ENCODE data around the gene ATG4D. TPM values are rescaled to one million over a fixed set of nuclear protein-coding genes. Genes with fewer than 3 reads are reported as not detected.

The ATG4D gene
- polyA plus RNA-seq, 1 of the 3 experiments (the other 2 are of a cell fraction) = 22.6 TPM

DNA sequence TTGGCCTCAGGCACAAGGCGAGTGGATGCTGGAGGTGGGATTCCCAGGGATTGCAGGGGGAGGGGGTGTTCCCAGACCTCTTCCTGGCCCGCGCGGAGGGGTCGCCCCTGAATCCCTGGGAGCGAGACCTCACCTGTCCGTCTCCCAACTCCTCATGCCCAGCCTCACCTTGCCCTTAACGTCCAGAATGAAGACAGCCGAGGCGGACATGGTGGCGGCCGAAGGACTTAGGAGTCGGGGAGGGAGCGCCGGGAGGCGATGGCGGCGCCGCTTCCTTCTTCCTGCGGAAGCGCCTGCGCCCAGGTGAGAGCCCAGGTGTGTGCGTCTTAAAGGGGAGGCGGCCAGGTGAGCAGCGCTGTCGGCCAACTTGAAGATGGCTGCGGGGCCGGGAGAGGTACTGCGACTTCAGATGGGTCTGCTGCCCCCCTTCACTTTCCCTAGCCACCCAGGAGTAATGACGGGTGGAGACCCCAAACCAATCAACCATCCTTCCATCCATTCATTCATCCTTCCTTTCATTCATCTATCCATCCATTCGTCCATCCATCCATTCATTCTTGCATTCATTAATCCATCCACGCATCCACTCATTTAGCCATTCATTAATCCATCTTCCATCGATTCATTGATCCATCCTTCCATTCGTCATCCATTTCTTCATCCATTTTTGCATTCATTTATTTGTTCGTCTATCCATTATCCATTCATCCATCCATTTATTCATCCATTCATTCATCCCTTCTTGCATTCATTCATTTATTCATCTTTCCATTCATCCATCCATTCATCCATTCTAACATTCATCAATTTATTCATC is 43.5 kb downstream of the ATG4D start, which contains the start of gene AP1M2:
Gene AP1M2 (minus strand): TSS at position 291 of the 817 bp plus-strand sequence. CDS start 81 bp downstream, at position 210.
- DNase-seq = no peak
- H3K79me2 ChIP-seq (ENCODE audit: insufficient read depth) = no peaks in the 10 kb centered on the region
- no peaks in the 10 kb centered on the region for H4K20me1 ChIP-seq (ENCODE audit: insufficient read depth)
- H2AFZ ChIP-seq (ENCODE audit: low read depth) = no peak within 1 kb of the TSS
- H3K9me2 ChIP-seq = no peaks in the 10 kb centered on the region
- TF ChIP-seq, protein P1, sequence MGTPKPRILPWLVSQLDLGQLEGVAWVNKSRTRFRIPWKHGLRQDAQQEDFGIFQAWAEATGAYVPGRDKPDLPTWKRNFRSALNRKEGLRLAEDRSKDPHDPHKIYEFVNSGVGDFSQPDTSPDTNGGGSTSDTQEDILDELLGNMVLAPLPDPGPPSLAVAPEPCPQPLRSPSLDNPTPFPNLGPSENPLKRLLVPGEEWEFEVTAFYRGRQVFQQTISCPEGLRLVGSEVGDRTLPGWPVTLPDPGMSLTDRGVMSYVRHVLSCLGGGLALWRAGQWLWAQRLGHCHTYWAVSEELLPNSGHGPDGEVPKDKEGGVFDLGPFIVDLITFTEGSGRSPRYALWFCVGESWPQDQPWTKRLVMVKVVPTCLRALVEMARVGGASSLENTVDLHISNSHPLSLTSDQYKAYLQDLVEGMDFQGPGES (IDR thresholded peaks at IDR 0.05; ENCODE audit: low read depth, low read length) = no peak
- TF ChIP-seq, protein P2, sequence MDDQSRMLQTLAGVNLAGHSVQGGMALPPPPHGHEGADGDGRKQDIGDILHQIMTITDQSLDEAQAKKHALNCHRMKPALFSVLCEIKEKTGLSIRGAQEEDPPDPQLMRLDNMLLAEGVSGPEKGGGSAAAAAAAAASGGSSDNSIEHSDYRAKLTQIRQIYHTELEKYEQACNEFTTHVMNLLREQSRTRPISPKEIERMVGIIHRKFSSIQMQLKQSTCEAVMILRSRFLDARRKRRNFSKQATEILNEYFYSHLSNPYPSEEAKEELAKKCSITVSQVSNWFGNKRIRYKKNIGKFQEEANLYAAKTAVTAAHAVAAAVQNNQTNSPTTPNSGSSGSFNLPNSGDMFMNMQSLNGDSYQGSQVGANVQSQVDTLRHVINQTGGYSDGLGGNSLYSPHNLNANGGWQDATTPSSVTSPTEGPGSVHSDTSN (IDR thresholded peaks at IDR 0.05) = no peak
- TF ChIP-seq SIN3A (IDR thresholded peaks at IDR 0.05; ENCODE audit: borderline replicate concordance, low read depth, low read length) = no peak
- no peak for TF ChIP-seq JUND (IDR thresholded peaks at IDR 0.05)
- TF ChIP-seq TAF1 (IDR thresholded peaks at IDR 0.05; ENCODE audit: borderline replicate concordance, low read depth, low read length) = no peak
- no peak for TF ChIP-seq ELF1 (IDR thresholded peaks at IDR 0.05)
- no peak for TF ChIP-seq RCOR1 (IDR thresholded peaks at IDR 0.05; ENCODE audit: low read length)
- TF ChIP-seq, protein P3, sequence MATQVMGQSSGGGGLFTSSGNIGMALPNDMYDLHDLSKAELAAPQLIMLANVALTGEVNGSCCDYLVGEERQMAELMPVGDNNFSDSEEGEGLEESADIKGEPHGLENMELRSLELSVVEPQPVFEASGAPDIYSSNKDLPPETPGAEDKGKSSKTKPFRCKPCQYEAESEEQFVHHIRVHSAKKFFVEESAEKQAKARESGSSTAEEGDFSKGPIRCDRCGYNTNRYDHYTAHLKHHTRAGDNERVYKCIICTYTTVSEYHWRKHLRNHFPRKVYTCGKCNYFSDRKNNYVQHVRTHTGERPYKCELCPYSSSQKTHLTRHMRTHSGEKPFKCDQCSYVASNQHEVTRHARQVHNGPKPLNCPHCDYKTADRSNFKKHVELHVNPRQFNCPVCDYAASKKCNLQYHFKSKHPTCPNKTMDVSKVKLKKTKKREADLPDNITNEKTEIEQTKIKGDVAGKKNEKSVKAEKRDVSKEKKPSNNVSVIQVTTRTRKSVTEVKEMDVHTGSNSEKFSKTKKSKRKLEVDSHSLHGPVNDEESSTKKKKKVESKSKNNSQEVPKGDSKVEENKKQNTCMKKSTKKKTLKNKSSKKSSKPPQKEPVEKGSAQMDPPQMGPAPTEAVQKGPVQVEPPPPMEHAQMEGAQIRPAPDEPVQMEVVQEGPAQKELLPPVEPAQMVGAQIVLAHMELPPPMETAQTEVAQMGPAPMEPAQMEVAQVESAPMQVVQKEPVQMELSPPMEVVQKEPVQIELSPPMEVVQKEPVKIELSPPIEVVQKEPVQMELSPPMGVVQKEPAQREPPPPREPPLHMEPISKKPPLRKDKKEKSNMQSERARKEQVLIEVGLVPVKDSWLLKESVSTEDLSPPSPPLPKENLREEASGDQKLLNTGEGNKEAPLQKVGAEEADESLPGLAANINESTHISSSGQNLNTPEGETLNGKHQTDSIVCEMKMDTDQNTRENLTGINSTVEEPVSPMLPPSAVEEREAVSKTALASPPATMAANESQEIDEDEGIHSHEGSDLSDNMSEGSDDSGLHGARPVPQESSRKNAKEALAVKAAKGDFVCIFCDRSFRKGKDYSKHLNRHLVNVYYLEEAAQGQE (IDR thresholded peaks at IDR 0.05; ENCODE audit: low read depth, low read length) = no peak
- no peak for TF ChIP-seq TCF12 (IDR thresholded peaks at IDR 0.05)
- no peak for TF ChIP-seq RFX5 (IDR thresholded peaks at IDR 0.05; ENCODE audit: low read length)
- TF ChIP-seq FOXJ3 (CRISPR knock-in tag; IDR thresholded peaks at IDR 0.05) = no peak
- no peak for TF ChIP-seq TEAD4 (IDR thresholded peaks at IDR 0.05; ENCODE audit: borderline replicate concordance, insufficient read depth)
- TF ChIP-seq SMC3 (IDR thresholded peaks at IDR 0.05; ENCODE audit: low read depth, low read length) = no peak
- TF ChIP-seq, protein P4, sequence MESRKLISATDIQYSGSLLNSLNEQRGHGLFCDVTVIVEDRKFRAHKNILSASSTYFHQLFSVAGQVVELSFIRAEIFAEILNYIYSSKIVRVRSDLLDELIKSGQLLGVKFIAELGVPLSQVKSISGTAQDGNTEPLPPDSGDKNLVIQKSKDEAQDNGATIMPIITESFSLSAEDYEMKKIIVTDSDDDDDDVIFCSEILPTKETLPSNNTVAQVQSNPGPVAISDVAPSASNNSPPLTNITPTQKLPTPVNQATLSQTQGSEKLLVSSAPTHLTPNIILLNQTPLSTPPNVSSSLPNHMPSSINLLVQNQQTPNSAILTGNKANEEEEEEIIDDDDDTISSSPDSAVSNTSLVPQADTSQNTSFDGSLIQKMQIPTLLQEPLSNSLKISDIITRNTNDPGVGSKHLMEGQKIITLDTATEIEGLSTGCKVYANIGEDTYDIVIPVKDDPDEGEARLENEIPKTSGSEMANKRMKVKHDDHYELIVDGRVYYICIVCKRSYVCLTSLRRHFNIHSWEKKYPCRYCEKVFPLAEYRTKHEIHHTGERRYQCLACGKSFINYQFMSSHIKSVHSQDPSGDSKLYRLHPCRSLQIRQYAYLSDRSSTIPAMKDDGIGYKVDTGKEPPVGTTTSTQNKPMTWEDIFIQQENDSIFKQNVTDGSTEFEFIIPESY (IDR thresholded peaks at IDR 0.05; ENCODE audit: borderline replicate concordance, low read depth) = no peak
- TF ChIP-seq YY1 (IDR thresholded peaks at IDR 0.05; ENCODE audit: low read depth) = no peak
- no peaks in the 10 kb centered on the region for H3K36me3 ChIP-seq (replicated peaks in 1 of 2; ENCODE audit: control insufficient read depth in 1 of 2, insufficient read depth in 2 of 2, low read length in 1 of 2)
- H3K27me3 ChIP-seq (ENCODE audit: insufficient read depth) = peaks cover 23% of the 10 kb centered on the region; the same call in 1 of the 2 replicates
- POLR2A ChIA-PET = no interaction called here
- H3K27ac ChIP-seq (ENCODE audit: low read depth in 2 of 2, low read length in 1 of 2) = no peak within 1 kb of the TSS
- no peak within 1 kb of the TSS for H3K4me2 ChIP-seq
- no peak within 1 kb of the TSS for H3K9ac ChIP-seq
- H3K9me3 ChIP-seq = no peaks in the 10 kb centered on the region
- H3F3A ChIP-seq (replicated peaks; ENCODE audit: insufficient read depth) = no peaks in the 10 kb centered on the region
- H3K4me3 ChIP-seq (ENCODE audit: low read depth in 2 of 2, low read length in 1 of 2) = no peak within 1 kb of the TSS
- CTCF ChIA-PET = interaction anchor here (8.2 to 9.1 kb wide), 2 partner anchors 59 to 112 kb away, joined by 163 to 330 read pairs; partner anchors contain the start of gene QTRT1
- no peaks in the 10 kb centered on the region for H3K4me1 ChIP-seq (ENCODE audit: control insufficient read depth in 1 of 2, insufficient read depth in 2 of 2, low read depth in 1 of 2, low read length in 1 of 2)
- 32% methylated on average over 21 of the region's 35 CpGs for WGBS (ENCODE audit: low lambda C conversion rate)

Measured in SK-N-SH (cell line).